Body of pancreas (tissue), 4 donors: ENCODE results near the gene CLEC9A.

Experiments used
- CTCF ChIP-seq, 7 experiments: fragments of 450-650 bp in 4 of 7; fragments of 200-600 bp in 3 of 7; sonication (generic) in 3 of 7; IDR thresholded peaks; one replicate each; pipeline ENCODE4 v1.5.1; 2016 to 2019; ENCODE audit warnings: antibody characterized with exemption in 7 of 7
- POLR2A ChIP-seq, 3 donors: fragments of 450-650 bp; IDR thresholded peaks; one replicate each; pipeline ENCODE4 v1.6.1; 2016; ENCODE audit warnings: antibody characterized with exemption in 3 of 3, mild to moderate bottlenecking in 2 of 3

- TF ChIP-seq CTCF (IDR thresholded peaks at IDR 0.05) (no peak), POLR2A (IDR thresholded peaks at IDR 0.05) (no peak)
Observed at GRCh38 chr12:10084733-10085132, 54.3 kb downstream of the CLEC9A start.
